CD4-positive, alpha-beta T cell (primary cell): ENCODE measurements around the gene TIAM1. TPM values are rescaled to one million over a fixed set of nuclear protein-coding genes. Genes with fewer than 3 reads are reported as not detected.
A peak's percentile ranks its signal among the peaks of the same experiment; 100 is the strongest.

Experiments used
- ATAC-seq: fragments of 200-7000 bp; cut with Tn5 transposase; one replicate; pipeline ENCODE4 v1.10.0; 2022; ENCODE audit warnings: mild to moderate bottlenecking; ENCODE audit not compliant: poor library complexity
- CTCF ChIA-PET: fragments of 350-600 bp; sonication (Branson Sonifier 250); formaldehyde crosslinking; loops from one replicate; lab custom pipeline; 2021; ENCODE audit warnings: antibody characterized with exemption, inconsistent platforms; lab: Charles Lee
- POLR2A ChIA-PET: fragments of 350-600 bp; sonication (Branson Sonifier 250); formaldehyde crosslinking; loops from one replicate; lab custom pipeline; 2021; ENCODE audit warnings: antibody characterized with exemption, inconsistent platforms; lab: Charles Lee
- DNase-seq, 14 experiments: peaks; one replicate each; pipeline ENCODE4 v3.0.0-alpha.2; 2013 to 2020; ENCODE audit warnings: mixed read lengths in 2 of 14
- H3K27ac ChIP-seq, 2 donors: one replicate each; pipeline versions ENCODE4 v1.5.1 to v1.7.0; 2013; ENCODE audit warnings: low read length in 2 of 2, low read depth in 1 of 2, mild to moderate bottlenecking in 1 of 2
- H3K27me3 ChIP-seq, 2 experiments: 1 replicate in 1 of 2; 2 replicates in 1 of 2; pipeline versions ENCODE4 v1.6.1 to v1.7.0; 2013; ENCODE audit warnings: low read length in 2 of 2, control low read depth in 1 of 2, mild to moderate bottlenecking in 1 of 2, moderate library complexity in 1 of 2; ENCODE audit not compliant: insufficient read depth in 2 of 2, control insufficient read depth in 1 of 2
- H3K36me3 ChIP-seq: one replicate; pipeline ENCODE4 v1.6.1; 2013; ENCODE audit warnings: low read length, control low read depth; ENCODE audit not compliant: insufficient read depth
- H3K4me1 ChIP-seq: one replicate; pipeline ENCODE4 v1.6.1; 2013; ENCODE audit warnings: low read length, control low read depth; ENCODE audit not compliant: insufficient read depth
- H3K4me3 ChIP-seq: one replicate; pipeline ENCODE4 v1.5.1; 2013; ENCODE audit warnings: mild to moderate bottlenecking, low read length, moderate library complexity
- H3K9me3 ChIP-seq, 2 experiments: 1 replicate in 1 of 2; 2 replicates in 1 of 2; pipeline versions ENCODE4 v1.6.1 to v1.7.0; 2013; ENCODE audit warnings: low read length in 2 of 2, mild to moderate bottlenecking in 2 of 2, control low read depth in 1 of 2, moderate library complexity in 1 of 2; ENCODE audit not compliant: control insufficient read depth in 1 of 2, insufficient read depth in 1 of 2
- H3K27ac Mint-ChIP-seq: one replicate; pipeline ENCODE4 v1.8.0; 2020; ENCODE audit warnings: mixed read lengths
- H3K27me3 Mint-ChIP-seq: one replicate; pipeline ENCODE4 v1.8.0; 2021; ENCODE audit warnings: mixed read lengths
- H3K36me3 Mint-ChIP-seq: one replicate; pipeline ENCODE4 v1.8.0; 2021; ENCODE audit warnings: low read depth, mixed read lengths
- H3K4me1 Mint-ChIP-seq: one replicate; pipeline ENCODE4 v1.8.0; 2021; ENCODE audit warnings: low read depth, mixed read lengths
- H3K4me3 Mint-ChIP-seq: one replicate; pipeline ENCODE4 v1.8.0; 2020; ENCODE audit warnings: mild to moderate bottlenecking, mixed read lengths
- H3K9me3 Mint-ChIP-seq: one replicate; pipeline ENCODE4 v1.8.0; 2020; ENCODE audit warnings: mixed read lengths
- intact Hi-C, 2 experiments: fragments of 100-400 bp; cut with DNase I in 1 of 2; cut with micrococcal nuclease in 1 of 2; formaldehyde crosslinking; loops; one replicate each; pipeline versions ENCODE4 v1.15.1 to v1.9.0; 2023 to 2025; cut with DNase I, micrococcal nuclease
- total RNA-seq, 174 experiments: library from RNA in 2 of 174; stranded (reverse) in 2 of 174; gene quantifications; one replicate each; pipeline ENCODE4 v1.2.3 and lab custom pipeline; 2021 to 2026
- TF ChIP-seq, protein P1 (sequence below): fragments of 200-600 bp; IDR thresholded peaks from one replicate; pipeline ENCODE4 v1.8.0; 2022; ENCODE audit warnings: antibody characterized with exemption, mild to moderate bottlenecking

The TIAM1 gene
- total RNA-seq, 2 experiments from 2014 or later = 39.6 to 39.8 TPM

DNA sequence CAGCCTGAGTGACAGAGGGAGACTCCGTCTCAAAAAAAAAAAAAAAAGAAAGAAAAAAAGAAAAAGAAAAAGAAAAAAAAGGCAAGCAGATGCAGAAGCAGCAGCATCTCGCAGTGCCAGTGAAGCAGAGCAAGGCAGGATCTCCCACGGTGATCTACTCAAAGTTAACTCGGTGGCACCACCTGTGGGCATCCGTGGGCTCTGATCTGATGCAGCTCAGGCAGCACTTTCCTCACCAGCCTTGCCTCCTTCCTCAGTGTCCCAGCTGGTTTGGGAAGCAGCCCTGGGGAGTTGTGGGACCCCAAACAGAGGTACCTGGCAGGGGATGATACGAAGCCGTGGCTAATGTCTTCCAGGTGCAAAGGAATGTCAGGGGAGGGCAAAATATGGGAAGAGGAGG is 201.5 kb downstream of the TIAM1 start:
- Mint-ChIP-seq H3K4me3 (no peak overlapping the region), H3K27ac (no peak overlapping the region), H3K4me1 (peaks cover 50% of the 10 kb centered on the region), H3K27me3 (no peaks in the 10 kb centered on the region), H3K9me3 (no peaks in the 10 kb centered on the region), H3K36me3 (peaks cover 78% of the 10 kb centered on the region)
- Histone ChIP-seq H3K36me3 (peaks cover 50% of the 10 kb centered on the region), H3K9me3 (no peaks in the 10 kb centered on the region), H3K4me1 (peaks cover 18% of the 10 kb centered on the region), H3K27me3 (no peaks in the 10 kb centered on the region), H3K4me3 (no peak overlapping the region), H3K27ac (no peak overlapping the region)
- ChIA-PET POLR2A (interaction anchor here (0.6 kb wide), 1 partner anchor 303 kb away, joined by 3 read pairs; no protein-coding TSS in a partner anchor), CTCF (interaction anchor here (0.7 to 1.7 kb wide), 6 partner anchors 10 to 846 kb away, joined by 3 to 6 read pairs (median 4); no protein-coding TSS in a partner anchor)
- DNase-seq (peak in 13 of 14 experiments; percentile 23 to 71 (median 48)), ATAC-seq (peak; percentile 97)
- TF ChIP-seq, protein P1, sequence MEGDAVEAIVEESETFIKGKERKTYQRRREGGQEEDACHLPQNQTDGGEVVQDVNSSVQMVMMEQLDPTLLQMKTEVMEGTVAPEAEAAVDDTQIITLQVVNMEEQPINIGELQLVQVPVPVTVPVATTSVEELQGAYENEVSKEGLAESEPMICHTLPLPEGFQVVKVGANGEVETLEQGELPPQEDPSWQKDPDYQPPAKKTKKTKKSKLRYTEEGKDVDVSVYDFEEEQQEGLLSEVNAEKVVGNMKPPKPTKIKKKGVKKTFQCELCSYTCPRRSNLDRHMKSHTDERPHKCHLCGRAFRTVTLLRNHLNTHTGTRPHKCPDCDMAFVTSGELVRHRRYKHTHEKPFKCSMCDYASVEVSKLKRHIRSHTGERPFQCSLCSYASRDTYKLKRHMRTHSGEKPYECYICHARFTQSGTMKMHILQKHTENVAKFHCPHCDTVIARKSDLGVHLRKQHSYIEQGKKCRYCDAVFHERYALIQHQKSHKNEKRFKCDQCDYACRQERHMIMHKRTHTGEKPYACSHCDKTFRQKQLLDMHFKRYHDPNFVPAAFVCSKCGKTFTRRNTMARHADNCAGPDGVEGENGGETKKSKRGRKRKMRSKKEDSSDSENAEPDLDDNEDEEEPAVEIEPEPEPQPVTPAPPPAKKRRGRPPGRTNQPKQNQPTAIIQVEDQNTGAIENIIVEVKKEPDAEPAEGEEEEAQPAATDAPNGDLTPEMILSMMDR = peak; percentile 52
- intact Hi-C loops = loop anchor here (1.0 to 2.0 kb wide), 3 partner anchors 16 to 44 kb away; no protein-coding TSS in a partner anchor

DNA sequence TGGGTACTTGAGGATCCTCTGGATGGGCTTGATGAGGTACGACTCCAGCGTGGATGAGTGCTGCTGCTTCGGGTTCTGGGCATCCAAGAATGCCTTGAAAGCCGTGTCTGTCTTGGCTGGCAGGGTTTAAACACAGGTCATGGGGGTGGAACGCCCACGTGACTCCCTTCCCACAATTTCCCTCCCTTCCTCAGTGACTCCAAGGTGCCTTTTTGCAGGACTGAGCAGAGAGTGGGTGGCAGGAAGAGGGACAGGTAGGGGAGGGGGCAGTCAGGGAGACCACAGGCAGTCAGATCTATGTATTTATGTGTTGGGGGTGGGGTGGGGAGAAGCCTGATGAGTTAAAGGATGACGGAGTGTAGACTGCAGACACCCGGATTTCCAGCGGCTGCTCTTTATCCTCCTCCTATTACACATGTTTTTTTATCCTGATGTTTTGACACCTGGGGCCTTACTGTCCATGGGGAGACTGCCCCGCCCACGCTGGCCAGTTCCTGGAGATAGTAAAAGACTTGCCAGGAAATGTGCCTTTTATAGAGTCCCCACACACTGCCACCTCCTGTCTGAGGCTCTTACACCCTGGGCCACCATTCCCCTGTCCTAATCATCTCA is 202.6 kb downstream of the TIAM1 start:
- no peaks in the 10 kb centered on the region for H3K9me3 Mint-ChIP-seq
- ChIA-PET CTCF (no interaction called here), POLR2A (interaction anchor here (1.3 kb wide), 1 partner anchor 40 kb away, joined by 3 read pairs; no protein-coding TSS in a partner anchor)
- peaks cover 50% of the 10 kb centered on the region for H3K36me3 ChIP-seq
- no peak overlapping the region for H3K4me3 ChIP-seq
- TF ChIP-seq, protein P1 = no peak
- peaks cover 79% of the 10 kb centered on the region for H3K36me3 Mint-ChIP-seq
- H3K4me1 ChIP-seq = peaks cover 10% of the 10 kb centered on the region
- H3K27ac Mint-ChIP-seq = no peak overlapping the region
- H3K27me3 ChIP-seq = no peaks in the 10 kb centered on the region
- intact Hi-C loops = no loop called here
- no peak for DNase-seq
- ATAC-seq = no peak
- peaks cover 47% of the 10 kb centered on the region for H3K4me1 Mint-ChIP-seq
- no peaks in the 10 kb centered on the region for H3K27me3 Mint-ChIP-seq
- no peak overlapping the region for H3K4me3 Mint-ChIP-seq
- H3K27ac ChIP-seq = no peak overlapping the region
- no peaks in the 10 kb centered on the region for H3K9me3 ChIP-seq

DNA sequence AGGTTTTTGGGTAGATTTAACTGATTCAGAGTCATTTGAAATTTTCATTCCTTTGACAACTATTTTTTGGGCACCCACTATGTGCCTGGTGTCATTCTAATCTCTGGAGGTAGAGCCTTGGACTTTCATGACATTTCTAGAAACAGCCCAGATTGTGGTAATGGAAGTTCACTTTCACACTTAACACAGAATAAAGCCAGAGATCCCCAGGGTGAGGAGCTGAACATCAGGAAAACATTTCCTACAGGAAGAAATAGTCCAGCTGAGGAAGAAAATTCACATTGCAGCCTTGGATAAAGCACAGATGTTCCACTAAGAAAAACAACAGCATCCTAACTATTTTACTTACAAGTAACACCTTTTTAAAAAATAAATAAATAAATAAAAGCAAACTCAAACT is 203.4 kb downstream of the TIAM1 start:
- H3K27me3 Mint-ChIP-seq = no peaks in the 10 kb centered on the region
- no peak overlapping the region for H3K4me3 Mint-ChIP-seq
- no peaks in the 10 kb centered on the region for H3K27me3 ChIP-seq
- TF ChIP-seq, protein P1 = no peak
- ATAC-seq (no peak), DNase-seq (no peak)
- peaks cover 50% of the 10 kb centered on the region for H3K36me3 ChIP-seq
- peaks cover 10% of the 10 kb centered on the region for H3K4me1 ChIP-seq
- POLR2A ChIA-PET = interaction anchor here (1.3 kb wide), 1 partner anchor 41 kb away, joined by 3 read pairs; no protein-coding TSS in a partner anchor
- no peak overlapping the region for H3K27ac ChIP-seq
- no peak overlapping the region for H3K4me3 ChIP-seq
- H3K36me3 Mint-ChIP-seq = peaks cover 79% of the 10 kb centered on the region
- intact Hi-C loops = no loop called here
- H3K4me1 Mint-ChIP-seq = peaks cover 42% of the 10 kb centered on the region
- H3K27ac Mint-ChIP-seq = peak overlapping the region; percentile 37
- H3K9me3 ChIP-seq = no peaks in the 10 kb centered on the region
- H3K9me3 Mint-ChIP-seq = no peaks in the 10 kb centered on the region
- CTCF ChIA-PET = no interaction called here
